ENCODE measurements around the gene EXOSC9. TPM values are rescaled to one million over a fixed set of nuclear protein-coding genes. Genes with fewer than 3 reads are reported as not detected.
"Not testable (repeated sequence)": the region's sequence is repeated elsewhere in the genome, so short reads cannot be mapped to it uniquely, and the experiment has no call there.

EXOSC9 gene, protein sequence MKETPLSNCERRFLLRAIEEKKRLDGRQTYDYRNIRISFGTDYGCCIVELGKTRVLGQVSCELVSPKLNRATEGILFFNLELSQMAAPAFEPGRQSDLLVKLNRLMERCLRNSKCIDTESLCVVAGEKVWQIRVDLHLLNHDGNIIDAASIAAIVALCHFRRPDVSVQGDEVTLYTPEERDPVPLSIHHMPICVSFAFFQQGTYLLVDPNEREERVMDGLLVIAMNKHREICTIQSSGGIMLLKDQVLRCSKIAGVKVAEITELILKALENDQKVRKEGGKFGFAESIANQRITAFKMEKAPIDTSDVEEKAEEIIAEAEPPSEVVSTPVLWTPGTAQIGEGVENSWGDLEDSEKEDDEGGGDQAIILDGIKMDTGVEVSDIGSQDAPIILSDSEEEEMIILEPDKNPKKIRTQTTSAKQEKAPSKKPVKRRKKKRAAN
- total RNA-seq: 10 to 100 TPM; 13.4 to 28.8 (median 19.9) TPM

DNA sequence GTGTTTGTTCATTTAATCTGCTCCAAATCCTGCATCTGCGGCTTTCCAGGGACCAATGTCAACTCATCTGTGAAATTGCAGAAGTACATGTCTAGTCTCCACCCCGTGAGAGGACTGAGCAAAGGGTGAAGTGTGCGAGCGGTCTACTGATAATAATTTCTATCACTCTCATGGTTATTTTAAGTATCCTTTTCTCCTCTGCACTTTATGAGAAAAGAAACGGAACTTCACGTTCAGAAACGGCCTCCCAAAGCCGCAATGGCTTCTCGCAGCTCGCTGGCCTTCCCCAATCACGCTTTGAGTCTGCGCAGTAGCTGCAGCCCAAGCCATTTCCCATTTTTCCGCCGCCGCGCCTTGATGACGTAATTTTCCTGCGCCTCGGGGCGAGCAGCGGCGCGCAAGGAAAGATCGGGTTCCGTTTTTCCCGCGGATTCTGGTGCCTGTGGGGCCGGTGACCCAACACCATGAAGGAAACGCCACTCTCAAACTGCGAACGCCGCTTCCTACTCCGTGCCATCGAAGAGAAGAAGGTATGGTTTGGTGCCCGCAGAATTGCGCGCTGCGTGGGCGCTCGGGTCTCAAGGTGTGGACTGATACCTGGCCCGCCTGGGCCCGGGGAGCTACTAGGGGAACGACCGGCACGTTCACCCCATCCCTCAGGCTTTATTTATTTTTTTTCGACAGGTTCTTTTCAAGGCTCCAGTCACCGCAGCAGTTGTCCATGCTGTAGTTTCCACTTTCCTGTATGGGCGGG lies at the start of gene EXOSC9:
Gene EXOSC9, plus strand, starts transcription at position 363 of the 754 bp plus-strand sequence. Its CDS starts 102 bp downstream, at position 465.
- Histone ChIP-seq H3K36me3 (peaks cover 0 to 32% of the 10 kb centered on the region in 2 donors), H3K4me3 (peak within 1 kb of the TSS; percentile 82 to 95 (median 89)), H3K27me3 (no peaks in the 10 kb centered on the region), H3K27ac (peak within 1 kb of the TSS; percentile 84 to 95 (median 88)), H3K4me1 (peaks cover 17 to 20% of the 10 kb centered on the region in 2 donors), H3K9me3 (no peaks in the 10 kb centered on the region)
- in situ Hi-C loops (cut with MboI; ENCODE audit: low sequenced_read_pairs in 4 of 4) (loop anchor here in 1 of 4 donors (25.0 kb wide), 1 partner anchor 361 kb away; the partner anchor contains the start of gene BLTP1), intact Hi-C loops (cut with DNase I; ENCODE audit: low total_unique reads) (loop anchor here (1.0 to 2.0 kb wide), 3 partner anchors 23 to 104 kb away; partner anchors contain the start of genes ANXA5 and BBS7)
- DNase-seq (peak; percentile 83 to 89), ATAC-seq (peak; percentile 98)
- peak; percentile 44 to 52 for TF ChIP-seq POLR2A (IDR thresholded peaks at IDR 0.05)
- TF ChIP-seq, protein P1, sequence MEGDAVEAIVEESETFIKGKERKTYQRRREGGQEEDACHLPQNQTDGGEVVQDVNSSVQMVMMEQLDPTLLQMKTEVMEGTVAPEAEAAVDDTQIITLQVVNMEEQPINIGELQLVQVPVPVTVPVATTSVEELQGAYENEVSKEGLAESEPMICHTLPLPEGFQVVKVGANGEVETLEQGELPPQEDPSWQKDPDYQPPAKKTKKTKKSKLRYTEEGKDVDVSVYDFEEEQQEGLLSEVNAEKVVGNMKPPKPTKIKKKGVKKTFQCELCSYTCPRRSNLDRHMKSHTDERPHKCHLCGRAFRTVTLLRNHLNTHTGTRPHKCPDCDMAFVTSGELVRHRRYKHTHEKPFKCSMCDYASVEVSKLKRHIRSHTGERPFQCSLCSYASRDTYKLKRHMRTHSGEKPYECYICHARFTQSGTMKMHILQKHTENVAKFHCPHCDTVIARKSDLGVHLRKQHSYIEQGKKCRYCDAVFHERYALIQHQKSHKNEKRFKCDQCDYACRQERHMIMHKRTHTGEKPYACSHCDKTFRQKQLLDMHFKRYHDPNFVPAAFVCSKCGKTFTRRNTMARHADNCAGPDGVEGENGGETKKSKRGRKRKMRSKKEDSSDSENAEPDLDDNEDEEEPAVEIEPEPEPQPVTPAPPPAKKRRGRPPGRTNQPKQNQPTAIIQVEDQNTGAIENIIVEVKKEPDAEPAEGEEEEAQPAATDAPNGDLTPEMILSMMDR (IDR thresholded peaks at IDR 0.05 in 4 of 5, conservative IDR thresholded peaks at IDR 0.05 in 1 of 5): no peak

DNA sequence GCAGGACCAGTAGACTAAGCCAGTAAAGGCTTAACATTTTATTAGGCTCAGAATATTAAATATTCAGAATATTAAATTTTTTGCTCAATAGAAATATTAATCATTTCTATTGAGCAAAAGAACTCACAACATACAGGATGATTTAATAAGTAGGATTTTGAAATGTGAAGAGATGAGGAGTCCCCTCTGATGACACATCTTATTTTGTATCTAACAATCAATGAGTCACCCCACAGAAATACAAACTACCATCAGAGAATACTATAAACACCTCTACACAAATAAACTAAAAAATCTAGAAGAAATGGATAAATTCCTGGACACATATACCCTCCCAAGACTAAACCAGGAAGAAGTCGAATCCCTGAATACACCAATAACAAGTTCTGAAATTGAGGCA lies 49.0 kb upstream of the EXOSC9 start:
- H3K4me1 ChIP-seq; intact Hi-C loops (cut with DNase I; ENCODE audit: low total_unique reads); H3K27me3 ChIP-seq; in situ Hi-C loops (cut with MboI; ENCODE audit: low sequenced_read_pairs in 4 of 4); H3K4me3 ChIP-seq; H3K9me3 ChIP-seq; ATAC-seq; H3K27ac ChIP-seq; DNase-seq; H3K36me3 ChIP-seq: not testable (repeated sequence)

DNA sequence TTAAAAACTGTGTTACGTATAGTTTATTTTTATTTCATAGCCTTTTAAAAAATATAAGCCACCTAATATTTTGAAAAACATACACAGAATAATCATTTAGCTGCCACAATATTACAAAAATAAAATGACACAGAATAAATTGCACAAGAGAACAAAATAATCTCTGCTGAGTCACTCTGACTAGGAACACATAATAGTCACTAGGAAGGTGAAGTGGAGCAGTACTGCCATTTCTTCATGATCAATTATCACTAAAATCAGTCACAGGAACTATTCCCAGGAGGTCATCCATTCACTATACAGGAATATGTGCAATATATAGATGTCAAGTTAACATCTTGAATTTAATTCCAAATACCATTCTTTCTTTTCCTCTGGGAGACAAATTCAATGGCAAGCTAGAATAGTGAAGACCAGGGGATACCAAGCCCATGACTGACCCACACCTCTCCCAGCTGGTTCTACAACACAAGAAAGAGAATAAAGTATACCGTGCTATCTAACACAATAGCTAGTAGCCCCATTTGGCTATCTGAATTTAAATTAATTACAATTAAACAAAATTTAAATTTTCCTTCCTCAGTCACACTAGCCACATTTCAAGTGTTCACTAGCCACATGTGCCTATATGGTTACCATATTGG lies 42.1 kb upstream of the EXOSC9 start:
- peaks cover 0 to 6% (median 4%) of the 10 kb centered on the region in 3 donors for H3K27me3 ChIP-seq
- no peak for TF ChIP-seq POLR2A (IDR thresholded peaks at IDR 0.05)
- TF ChIP-seq, protein P1 (IDR thresholded peaks at IDR 0.05 in 4 of 5, conservative IDR thresholded peaks at IDR 0.05 in 1 of 5): no peak
- no peaks in the 10 kb centered on the region for H3K9me3 ChIP-seq
- H3K27ac ChIP-seq: no peak overlapping the region
- DNase-seq: no peak
- intact Hi-C loops (cut with DNase I; ENCODE audit: low total_unique reads) (no loop called here), in situ Hi-C loops (cut with MboI; ENCODE audit: low sequenced_read_pairs in 4 of 4) (no loop called here)
- no peaks in the 10 kb centered on the region for H3K4me1 ChIP-seq
- no peak for ATAC-seq
- no peak overlapping the region for H3K4me3 ChIP-seq
- no peaks in the 10 kb centered on the region for H3K36me3 ChIP-seq

DNA sequence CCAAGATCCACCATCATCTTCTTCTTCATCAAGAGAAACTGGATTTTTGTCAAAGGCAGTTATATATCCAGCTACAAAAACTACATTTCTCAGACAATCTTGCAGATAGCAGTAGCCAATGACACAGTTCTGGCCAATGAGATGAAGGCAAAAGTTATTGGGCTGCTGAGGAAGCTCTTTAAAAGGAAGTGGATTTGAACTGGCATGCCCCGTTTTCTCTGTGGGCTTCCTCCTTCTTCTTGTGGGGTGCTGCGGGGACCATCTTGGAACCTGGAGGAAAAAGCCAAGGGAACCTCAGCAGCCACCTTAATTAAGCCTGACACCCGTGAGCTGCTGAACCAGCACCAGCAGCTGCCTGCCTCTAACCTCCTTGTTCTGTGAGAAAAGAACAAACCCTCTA lies 40.9 kb upstream of the EXOSC9 start:
- Histone ChIP-seq H3K9me3 (no peaks in the 10 kb centered on the region), H3K27ac (no peak overlapping the region), H3K36me3 (no peaks in the 10 kb centered on the region), H3K4me1 (peaks cover 0 to 4% of the 10 kb centered on the region in 2 donors), H3K4me3 (no peak overlapping the region), H3K27me3 (peaks cover 2 to 17% (median 11%) of the 10 kb centered on the region in 3 donors)
- intact Hi-C loops (cut with DNase I; ENCODE audit: low total_unique reads) (no loop called here), in situ Hi-C loops (cut with MboI; ENCODE audit: low sequenced_read_pairs in 4 of 4) (no loop called here)
- no peak for DNase-seq
- TF ChIP-seq POLR2A (IDR thresholded peaks at IDR 0.05): no peak
- TF ChIP-seq, protein P1 (IDR thresholded peaks at IDR 0.05 in 4 of 5, conservative IDR thresholded peaks at IDR 0.05 in 1 of 5): no peak
- no peak for ATAC-seq
